ENCODE measurements around the gene NRARP. TPM values are rescaled to one million over a fixed set of nuclear protein-coding genes. Genes with fewer than 3 reads are reported as not detected.

The NRARP gene
- total RNA-seq, 1 experiment from 2014 or later, result 22.2 TPM

- TF ChIP-seq SP1 (IDR thresholded peaks at IDR 0.05; ENCODE audit: low read depth) (no peak), EGR1 (IDR thresholded peaks at IDR 0.05; ENCODE audit: low read depth) (no peak), ZFX (IDR thresholded peaks at IDR 0.05) (no peak), TCF7L2 (IDR thresholded peaks at IDR 0.05; ENCODE audit: borderline replicate concordance, extremely low read depth, insufficient read depth, insufficient read length) (no peak), ZNF274 (IDR thresholded peaks at IDR 0.05; ENCODE audit: low read depth, low read length) (no peak), EZH2phosphoT487 (IDR thresholded peaks at IDR 0.05; ENCODE audit: borderline replicate concordance) (no peak), REST (IDR thresholded peaks at IDR 0.05; ENCODE audit: low read depth) (no peak), RAD21 (IDR thresholded peaks at IDR 0.05; ENCODE audit: low read depth) (no peak), MAX (IDR thresholded peaks at IDR 0.05) (no peak), SIN3A (IDR thresholded peaks at IDR 0.05; ENCODE audit: low read depth) (no peak), POLR2AphosphoS5 (IDR thresholded peaks at IDR 0.05; ENCODE audit: low read depth, low read length) (no peak), ATF3 (IDR thresholded peaks at IDR 0.05) (no peak), ELF1 (IDR thresholded peaks at IDR 0.05; ENCODE audit: borderline replicate concordance, low read depth) (no peak), YY1 (IDR thresholded peaks at IDR 0.05; ENCODE audit: extremely low read depth, insufficient replicate concordance, low read depth, low read length) (no peak)
- no peak for DNase-seq (ENCODE audit: low read depth, low spot score)
- Histone ChIP-seq H3K4me3 (replicated peaks in 1 of 2; ENCODE audit: low read depth in 1 of 2, low read length in 2 of 2) (peak overlapping the region; percentile 42 to 51), H4K20me1 (ENCODE audit: insufficient read depth) (peaks cover 2% of the 10 kb centered on the region; the same call in 1 of the 2 replicates), H3K9me3 (ENCODE audit: control insufficient read depth in 1 of 2, insufficient read depth in 1 of 2, low read depth in 1 of 2, low read length in 2 of 2) (no peaks in the 10 kb centered on the region), H3K4me2 (ENCODE audit: low read length) (peak overlapping the region; percentile 80), H3K36me3 (ENCODE audit: control insufficient read depth in 1 of 2, insufficient read depth in 2 of 2, low read length in 2 of 2) (no peaks in the 10 kb centered on the region), H3K79me2 (ENCODE audit: insufficient read depth, low read length) (peaks cover 13% of the 10 kb centered on the region), H3K9me2 (ENCODE audit: insufficient read depth) (no peaks in the 10 kb centered on the region), H3K4me1 (ENCODE audit: control insufficient read depth in 1 of 2, insufficient read depth in 2 of 2, low read length in 2 of 2) (peaks cover 26 to 58% of the 10 kb centered on the region in 2 experiments), H3K27me3 (ENCODE audit: insufficient read depth, low read length) (no peaks in the 10 kb centered on the region), H3K9ac (ENCODE audit: low read length) (peak overlapping the region; percentile 46), H3K27ac (ENCODE audit: low read depth, low read length) (peak overlapping the region; percentile 47; the same call in 1 of the 2 replicates), H2AFZ (ENCODE audit: low read depth, low read length, poor library complexity, severe bottlenecking) (no peak overlapping the region)
- intact Hi-C loops (cut with micrococcal nuclease), result loop anchor here (2.0 kb wide), 1 partner anchor 149 kb away; no protein-coding TSS in a partner anchor
- ATAC-seq, result peak; percentile 41
- CTCF ChIA-PET, result no interaction called here
- POLR2A ChIA-PET, result no interaction called here
- no TSS peak for BruUV-seq (replicated peaks)
- RAD21 ChIA-PET (ENCODE audit: low non-redundant PET in 1 of 2, low total read pairs in 2 of 2, uncharacterized antibody in 2 of 2, unreplicated experiment in 2 of 2), result no interaction called here
Observed at GRCh38 chr9:137295849-137296669, 6.0 kb downstream of the NRARP start.
